HG02884 (cell line): ENCODE results near the gene CARD9.

Experiments used
- ATAC-seq: cut with Tn5 transposase; IDR thresholded peaks from one replicate; pipeline ENCODE4 v1.9.1; 2021; ENCODE audit warnings: mild to moderate bottlenecking, moderate library complexity; ENCODE audit not compliant: unreplicated experiment

Gene CARD9

DNA sequence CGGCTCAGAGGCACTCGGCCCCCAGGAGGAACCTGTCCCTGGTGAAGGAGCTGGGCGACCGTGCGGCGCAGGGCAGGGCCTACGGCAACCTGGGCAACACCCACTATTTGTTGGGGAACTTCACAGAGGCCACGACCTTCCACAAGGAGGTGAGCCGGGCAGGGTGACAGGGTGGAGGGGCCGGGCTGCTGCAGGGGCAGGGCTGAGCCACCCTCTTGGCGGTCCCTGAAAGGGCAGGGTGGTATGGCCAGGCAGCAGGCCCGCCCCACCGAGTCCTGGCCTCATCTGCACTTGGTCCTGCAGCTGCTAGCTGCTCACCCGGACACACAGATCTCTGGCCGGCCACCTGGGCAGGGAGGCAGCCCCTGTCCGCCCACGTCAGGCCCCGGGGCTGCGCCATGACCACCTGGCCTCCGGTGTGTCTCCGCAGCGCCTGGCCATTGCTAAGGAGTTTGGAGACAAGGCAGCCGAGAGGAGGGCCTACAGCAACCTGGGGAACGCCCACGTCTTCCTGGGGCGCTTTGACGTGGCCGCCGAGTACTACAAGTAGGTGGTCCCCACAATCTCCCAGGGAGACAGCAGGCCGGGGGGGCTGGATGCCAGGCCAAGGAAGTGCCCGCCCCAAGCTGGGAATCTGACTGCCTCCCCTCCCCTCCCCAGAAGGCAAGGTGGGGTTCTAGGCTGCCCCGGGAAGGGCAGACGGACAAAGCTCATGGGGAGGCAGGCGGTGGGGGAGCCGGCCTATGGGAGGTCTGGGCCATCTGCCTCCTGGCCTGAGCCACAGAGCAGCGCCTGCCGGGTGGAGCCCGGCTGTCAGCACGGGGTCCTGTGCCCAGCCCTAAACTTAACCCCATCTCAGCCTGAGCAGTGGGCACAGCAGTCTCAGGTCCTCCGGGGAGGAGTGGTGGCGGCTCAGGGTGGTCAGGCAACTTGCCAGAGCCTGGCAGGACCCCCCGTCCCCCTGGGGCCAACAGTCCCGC, 35.8 kb downstream of the CARD9 start:
- ATAC-seq: no peak

DNA sequence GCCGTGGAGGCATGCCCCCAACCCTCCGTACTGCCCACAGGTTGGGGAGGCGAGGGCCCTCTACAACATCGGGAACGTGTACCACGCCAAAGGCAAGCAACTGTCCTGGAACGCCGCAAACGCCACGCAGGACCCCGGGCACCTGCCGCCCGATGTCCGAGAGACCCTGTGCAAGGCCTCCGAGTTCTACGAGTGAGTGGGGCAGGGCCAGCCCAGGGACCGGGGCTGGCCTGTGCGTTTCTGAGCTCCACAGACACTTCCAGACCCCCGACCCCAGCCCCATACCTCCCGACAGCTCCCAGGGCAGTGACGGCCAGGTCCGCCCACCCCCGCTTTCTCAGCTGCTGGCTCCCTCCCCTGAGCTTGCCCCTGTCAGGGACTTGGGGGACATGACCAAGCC, 36.6 kb downstream of the CARD9 start:
- no peak for ATAC-seq

DNA sequence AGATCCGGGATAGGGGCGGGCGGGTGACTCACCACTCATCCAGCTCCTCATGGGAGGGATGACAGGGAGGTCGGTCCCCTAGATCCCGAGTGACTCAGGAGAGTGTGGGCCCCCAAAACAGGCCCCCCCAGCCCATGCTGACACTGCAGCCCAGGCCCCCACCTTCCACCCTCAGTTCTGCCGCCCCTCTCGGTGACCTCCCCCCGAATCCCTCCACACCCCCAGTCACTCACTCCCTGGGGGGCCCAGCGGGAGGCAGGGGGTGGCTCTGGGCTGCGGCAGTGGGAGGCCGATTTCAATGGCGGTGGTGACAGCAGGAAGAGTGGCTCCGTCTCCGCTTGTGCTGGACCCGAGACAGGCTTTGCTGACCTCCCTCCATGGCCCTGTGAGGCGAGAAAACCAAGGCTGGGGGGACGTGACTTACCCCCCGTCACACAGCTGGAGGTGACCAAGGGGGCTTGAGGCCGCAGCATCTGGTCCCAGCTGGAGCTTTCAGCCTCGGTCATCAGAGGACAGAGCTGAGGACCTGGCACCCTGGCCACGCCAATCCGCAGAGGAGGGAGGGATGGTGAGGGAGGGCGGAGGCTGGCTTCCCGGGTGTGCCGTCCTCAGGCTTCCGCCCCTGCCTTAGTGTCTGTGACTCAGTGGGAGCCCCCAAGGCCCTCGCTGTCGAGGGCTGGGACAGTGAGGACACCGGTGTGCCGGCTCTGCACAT, 37.2 kb downstream of the CARD9 start:
- ATAC-seq: no peak

DNA sequence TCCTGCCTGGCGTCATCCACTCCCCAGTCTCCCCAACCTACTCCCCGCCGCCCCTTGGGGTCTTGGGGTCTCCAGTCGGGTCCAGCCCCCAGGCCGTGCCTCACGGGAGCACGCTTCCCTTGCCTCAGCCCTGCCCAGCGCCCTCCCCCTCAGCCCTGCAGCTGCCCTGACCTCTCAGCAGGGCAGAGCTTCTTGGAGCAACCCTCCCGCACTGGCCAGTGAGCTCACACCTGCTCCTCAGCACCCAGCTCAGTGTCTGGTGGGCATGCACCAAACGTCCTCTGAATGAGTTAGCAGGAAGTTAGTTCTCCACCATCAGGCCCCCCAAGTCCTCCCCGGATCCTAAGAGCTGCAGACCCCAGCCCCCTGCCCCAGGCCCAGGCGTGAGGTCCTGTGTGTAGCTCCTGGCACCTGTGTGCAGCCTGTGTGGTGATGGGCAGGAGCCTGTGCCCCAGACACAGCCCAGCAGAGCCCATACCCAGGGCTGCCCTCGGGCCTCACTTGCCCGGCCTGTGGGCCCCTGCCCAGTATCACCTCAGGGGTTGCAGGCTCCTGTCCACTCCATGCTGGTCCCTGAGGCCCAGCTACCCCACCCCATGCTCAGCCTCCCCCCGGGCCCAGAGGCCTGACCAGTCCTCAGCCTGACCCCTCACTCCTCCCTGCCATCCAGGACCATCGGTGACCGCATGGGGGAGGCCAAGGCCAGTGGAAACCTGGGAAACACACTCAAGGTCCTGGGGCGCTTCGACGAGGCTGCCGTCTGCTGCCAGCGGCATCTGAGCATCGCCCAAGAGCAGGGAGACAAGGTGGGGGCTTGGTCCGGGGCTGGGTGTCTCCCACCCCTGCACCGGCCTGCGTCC, 37.9 kb downstream of the CARD9 start:
- ATAC-seq: no peak

DNA sequence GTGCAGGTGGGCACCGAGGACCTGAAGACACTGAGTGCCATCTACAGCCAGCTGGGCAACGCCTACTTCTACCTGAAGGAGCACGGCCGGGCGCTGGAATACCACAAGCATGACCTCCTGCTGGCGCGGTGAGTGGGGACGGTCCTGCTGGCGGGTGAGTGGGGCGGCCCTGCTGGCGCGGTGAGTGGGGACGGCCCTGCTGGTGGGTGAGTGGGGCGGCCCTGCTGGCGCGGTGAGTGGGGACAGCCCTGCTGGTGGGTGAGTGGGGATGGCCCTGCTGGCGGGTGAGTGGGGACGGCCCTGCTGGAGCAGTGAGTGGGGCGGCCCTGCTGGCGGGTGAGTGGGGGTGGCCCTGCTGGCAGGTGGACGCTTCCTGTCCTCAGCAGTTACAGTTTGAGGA, 38.9 kb downstream of the CARD9 start:
- no peak for ATAC-seq

DNA sequence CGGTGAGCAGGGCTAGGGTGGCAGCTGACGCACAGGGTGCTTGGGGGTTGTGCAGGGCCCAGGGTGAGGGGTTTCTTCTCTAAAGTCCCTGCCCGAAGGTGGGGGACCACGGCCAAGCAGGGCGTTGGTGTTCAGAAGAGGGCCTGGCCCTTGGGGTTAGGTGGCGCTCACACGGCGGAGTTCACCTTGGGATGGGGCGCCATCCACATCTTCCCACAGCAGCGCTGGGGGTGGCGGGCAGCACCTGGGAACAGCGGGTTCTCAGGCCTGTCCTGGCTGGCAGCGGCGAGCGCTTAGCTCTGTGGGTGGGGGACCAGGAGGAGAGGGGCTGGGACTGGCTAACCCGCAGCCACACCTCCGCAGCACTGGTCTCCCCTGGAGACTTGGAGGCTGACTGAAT, 40.0 kb downstream of the CARD9 start:
- no peak for ATAC-seq

DNA sequence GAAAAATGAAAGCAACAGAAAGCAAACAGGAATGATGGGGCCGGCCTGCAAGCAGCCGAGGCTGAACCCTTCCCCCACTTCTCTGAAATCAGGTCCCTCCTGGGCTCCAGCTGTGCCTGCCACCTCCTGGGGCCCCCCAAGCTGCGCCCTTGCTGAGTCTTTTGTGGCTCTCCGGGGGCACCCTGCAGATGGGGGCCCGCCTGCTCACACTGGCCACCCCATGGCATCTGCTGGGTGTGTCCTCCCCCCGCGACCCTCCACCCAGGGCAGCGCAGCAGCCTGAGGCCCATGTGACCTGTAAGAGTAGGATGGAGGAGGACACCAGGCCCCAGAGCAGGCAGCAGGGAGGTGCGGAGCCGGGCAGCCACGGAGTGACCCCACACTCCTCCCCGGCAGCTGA, 40.4 kb downstream of the CARD9 start:
- no peak for ATAC-seq

DNA sequence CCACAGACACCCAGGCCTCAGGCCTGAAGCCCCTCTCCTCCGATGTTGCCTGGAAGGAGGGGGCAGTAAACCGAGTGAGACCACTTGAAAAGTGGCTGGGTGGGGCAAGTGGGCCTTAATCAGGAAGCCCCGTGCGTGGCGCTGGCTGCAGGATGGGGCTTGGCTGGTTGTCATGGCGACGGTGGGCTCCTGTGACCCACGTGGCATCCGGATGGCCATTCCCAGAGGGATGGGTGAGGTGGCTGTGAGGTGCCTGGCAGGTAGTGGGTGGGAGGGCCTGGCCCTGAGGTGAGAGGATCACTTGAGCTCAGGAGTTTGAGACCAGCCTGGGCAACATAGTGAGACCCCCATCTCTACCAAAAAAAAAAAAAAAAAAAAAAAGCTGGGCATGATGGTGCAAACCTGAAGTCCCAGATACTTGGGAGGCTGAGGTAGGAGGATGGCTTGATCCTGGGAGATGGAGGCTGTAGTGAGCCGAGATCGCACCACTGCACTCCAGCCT, 40.9 kb downstream of the CARD9 start:
- ATAC-seq: no peak

DNA sequence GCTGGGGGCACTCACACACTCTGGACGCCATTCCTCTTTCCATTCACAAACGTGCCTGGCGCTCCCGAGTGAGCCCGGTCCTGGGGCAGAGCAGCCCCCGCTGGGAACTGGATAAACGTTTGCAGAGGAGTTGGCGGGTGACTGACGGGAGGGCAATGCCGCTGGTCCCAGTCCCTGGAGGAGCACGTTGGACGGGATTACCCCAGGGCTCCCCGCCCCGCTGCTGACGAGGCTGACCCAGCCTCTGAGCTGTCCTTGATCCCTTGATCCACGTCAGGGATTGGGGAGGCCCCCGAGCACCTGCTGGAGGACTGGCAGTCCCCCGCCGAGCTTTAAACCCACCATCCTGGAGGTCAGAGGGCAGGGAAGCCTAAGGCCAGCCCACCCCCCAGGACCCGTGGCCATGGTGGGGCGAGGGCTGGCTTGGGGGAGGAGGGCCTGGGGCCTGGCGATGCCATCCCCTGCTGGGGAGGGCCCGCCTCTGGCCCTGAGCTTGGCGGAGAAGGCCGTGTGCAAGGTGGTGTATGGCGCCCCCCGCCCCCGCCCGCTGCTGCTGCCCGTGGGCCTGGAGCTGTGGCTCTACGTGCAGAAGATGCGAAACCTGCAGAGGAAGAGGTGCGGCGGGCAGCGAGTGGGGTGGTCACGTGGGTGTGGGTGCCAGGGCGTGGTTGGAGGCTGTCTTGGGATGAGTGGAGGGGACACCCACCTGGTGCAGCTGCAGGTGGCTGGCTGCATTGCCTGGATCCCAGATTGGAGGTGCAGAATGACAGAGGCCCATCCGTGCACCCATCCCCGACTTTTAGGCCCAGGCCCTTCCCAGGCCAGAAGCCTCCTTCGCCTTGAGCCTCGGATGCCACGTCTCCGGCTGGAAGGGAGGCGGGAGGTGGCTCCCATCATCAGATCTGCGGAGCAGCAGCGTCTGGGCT, 41.6 kb downstream of the CARD9 start:
- ATAC-seq: no peak

DNA sequence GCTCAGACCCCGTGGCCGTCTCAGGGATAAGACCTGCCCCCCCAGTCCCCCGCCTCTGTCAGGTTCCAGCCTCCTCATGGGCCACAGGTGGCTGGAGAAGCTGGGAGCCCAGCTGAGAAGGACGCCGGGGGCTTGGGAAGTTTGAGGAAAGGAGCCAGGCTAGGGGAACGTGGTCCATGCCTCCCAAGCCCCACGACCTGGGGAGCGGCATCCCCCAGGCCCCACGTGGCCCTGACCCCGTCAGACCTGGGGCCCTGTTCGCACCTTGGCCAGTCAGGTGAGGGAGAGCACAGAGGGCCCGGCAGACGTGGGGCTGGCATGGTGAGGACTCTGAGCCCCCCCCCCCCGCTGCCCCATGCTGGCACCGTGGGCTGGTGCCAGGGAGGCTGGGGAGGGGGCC, 42.4 kb downstream of the CARD9 start:
- ATAC-seq: no peak

DNA sequence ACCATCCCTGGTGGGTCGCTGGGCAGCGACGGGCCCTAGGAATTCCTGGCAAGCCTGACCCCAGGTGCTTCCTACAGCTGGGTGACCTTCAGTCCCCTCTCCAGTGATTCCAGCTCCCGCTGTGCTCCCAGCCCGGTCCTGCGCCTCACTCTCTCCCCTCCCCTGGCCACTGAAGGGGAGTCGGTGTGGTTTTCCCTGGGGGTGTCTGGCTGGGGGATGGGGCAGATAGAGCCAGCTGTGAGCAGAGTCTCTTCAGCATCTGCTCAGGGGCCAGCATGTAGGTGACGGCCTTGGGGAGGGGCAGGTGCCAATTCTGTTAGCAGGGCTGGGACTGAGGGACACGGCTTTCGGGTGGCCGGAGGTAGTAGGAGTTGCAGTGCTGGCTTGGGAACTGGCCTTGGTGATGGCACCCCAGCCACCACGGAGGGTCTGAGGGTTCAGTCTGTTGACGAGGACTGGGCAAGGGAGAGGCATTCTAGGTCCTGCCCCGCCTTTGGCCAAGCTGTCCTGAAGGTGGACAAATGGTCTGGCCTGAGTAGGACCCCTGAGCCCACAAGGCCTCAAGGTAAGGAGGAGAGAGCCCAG, 43.0 kb downstream of the CARD9 start:
- no peak for ATAC-seq

DNA sequence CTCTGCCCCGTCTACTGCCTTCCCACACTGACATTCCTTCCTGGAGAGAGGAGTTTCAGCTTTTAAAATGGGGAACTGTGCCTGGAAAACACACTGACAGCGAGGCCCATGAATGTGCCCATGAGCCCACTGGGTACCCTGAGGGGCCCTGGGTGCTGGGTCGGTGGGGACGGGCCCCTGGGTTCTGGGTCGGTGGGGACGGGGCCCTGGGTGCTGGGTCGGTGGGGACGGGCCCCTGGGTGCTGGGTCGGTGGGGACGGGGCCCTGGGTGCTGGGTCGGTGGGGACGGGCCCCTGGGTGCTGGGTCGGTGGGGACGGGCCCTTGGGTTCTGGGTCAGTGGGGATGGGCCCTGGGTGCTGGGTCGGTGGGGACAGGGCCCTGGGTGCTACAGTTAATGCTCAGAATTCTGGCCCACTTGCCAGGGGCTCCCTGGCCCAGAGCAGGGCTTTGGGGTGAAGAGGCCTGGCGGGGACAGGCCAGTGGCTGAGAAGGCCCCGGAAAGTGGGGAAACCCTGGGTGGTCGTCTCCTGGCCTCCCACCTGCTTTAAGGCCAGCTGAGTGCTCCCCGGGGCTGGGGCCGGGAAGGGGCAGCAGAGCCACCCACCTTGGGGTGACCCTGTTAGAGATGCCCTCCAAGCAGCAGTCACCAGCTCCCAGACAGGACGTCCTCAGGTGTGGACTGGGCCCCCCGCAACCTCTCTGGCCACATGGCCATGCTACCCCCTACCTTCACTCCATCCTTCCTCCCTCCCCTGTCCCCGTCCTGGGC, 43.6 kb downstream of the CARD9 start:
- ATAC-seq: no peak

DNA sequence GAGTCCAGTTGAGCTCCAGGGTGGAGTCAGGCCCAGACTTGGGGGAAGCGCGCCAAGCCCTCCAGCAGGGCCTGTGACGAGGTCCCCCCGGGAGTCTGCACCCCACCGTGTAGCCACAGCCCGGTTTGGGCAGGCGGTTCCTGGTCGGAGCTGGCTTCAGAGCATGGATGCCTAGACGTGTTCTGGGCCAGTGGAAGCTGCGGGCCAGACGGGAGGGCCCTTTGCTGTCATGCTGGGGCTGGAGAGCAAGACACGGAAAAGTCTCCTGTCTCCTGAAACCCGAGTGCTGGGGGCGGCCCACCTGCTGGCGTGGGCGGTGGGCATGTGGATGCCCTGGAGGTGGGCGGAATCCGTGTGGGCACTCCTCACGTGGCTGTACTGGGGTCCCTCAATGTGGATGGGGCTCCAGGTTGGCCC, 44.2 kb downstream of the CARD9 start:
- no peak for ATAC-seq

DNA sequence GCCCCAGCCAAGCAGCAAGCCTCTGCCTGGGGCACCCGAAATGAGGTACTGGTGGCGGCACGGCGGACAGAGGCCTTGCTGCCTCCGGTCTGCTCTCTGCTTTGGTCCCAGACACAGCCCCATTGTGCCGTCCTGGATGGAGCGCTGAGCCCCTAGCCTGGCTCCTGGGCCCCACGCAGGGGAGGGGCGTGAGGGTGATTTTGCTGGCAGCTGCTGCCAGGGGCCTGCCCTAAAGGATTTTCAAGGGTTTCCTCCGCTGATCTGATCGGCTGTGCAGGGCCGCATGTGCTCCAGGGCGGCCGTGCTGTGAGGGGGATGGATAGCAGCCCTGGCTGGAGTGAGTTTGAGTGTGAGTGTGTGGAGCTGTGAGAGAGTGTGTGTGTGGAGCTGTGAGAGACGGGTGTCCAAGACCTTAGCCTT, 44.8 kb downstream of the CARD9 start:
- ATAC-seq: no peak

DNA sequence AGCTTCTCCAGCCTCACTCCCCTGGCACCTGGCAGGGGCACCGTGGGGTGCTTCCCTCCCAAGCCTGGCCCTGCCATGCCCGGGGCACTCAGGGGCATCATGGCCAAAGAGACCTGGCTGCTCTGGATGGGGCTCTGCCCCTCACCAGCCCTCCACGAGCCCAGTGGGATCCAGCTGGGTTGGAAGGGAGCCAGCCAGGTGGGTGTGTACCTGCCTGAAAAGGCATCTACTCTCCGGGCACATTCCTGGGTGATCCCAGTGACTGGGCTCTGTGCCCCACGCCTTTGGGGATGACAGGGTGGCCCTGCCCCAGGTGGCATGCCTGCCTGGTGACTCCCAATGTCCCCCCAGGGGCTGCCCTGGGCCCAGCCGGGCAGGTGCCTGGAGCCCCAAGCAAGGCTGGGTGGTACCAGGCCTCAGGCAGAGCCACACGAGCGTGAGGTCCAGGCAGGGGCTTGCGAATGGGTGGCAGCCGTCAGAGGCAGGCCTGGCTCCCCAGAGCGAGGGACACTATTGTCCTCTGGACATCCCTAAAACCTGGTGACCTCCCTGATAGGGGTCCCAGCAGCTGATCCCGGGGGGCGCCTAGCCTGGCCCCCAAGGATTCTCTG, 45.4 kb downstream of the CARD9 start:
- no peak for ATAC-seq

DNA sequence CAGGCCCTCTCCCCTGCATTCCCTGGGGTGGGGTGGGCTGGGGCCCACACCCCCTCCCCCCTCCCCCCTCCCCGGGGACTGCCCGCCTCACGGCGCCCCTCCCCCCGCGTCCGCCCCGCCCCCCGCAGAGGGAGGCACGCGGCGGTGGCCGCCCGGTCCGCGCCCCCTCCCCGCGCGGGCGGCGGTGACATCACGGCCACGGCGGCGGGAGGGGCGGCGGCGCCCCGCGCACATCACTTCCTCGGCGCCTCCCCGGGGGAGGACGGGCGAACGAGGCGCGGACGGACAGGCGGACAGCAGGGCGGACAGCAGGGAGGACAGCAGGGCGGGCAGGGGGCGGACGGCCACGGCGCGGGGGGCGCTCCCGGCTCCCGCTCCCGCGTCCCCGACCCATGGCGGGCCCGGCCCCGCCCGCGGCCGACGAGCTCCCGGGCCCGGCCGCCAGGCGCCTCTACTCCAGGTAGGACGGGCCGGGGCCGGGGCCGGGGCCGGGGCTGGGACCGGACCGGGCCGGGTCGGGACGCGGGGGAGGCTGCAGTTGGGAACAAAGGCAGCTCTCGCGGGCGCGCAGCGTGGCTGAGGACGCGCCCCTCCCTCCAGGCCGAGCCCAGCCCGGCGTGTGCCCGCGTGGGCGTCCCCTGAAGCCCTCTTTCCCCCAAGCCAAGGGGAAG, 46.0 kb downstream of the CARD9 start, which contains the start of gene GPSM1:
GPSM1 (plus strand) TSS at position 236 of the 671 bp plus-strand sequence; CDS start at position 393, 157 bp downstream.
- no peak for ATAC-seq

DNA sequence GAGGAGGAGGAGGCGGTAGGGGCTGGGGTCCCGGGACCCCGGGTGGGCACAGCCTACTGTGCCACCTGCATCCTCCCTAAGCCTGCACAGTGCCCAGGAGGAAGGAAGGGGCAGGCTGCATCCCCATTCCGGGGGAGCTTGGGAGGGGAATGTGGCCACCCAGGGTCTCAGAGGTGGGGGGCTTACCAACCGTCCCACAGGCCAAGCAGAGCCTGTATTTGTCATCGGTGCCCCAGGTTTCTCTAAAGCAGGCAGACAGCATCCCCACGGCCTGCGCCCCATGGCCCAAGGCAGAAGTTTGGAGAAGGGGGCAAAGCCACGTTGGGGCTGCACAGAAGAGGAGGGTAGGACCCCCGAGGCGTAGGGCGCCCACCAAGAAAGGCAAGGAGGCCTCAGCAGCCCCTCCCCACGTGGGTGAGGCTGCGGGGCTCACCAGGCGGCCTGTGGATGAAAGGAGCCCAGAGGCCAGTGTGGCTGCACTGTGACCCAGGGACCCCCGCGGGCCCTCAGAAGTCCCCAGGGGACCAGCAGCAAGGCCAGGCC, 46.6 kb downstream of the CARD9 start:
- ATAC-seq: no peak
